ENCODE data around the gene BPI.

- TF ChIP-seq CTCF (IDR thresholded peaks at IDR 0.05; ENCODE audit: low read length) (no peak), EZH2 (IDR thresholded peaks at IDR 0.05; ENCODE audit: borderline replicate concordance, low read length) (no peak)
Measured at GRCh38 chr20:38363004-38363747, 59.2 kb downstream of the BPI start.
